ENCODE results near the gene SCN4B. TPM values are rescaled to one million over a fixed set of nuclear protein-coding genes. Genes with fewer than 3 reads are reported as not detected.

SCN4B gene
- total and polyA plus RNA-seq, 7 experiments from 2014 or later: 0.19 TPM; not detected in 6

DNA sequence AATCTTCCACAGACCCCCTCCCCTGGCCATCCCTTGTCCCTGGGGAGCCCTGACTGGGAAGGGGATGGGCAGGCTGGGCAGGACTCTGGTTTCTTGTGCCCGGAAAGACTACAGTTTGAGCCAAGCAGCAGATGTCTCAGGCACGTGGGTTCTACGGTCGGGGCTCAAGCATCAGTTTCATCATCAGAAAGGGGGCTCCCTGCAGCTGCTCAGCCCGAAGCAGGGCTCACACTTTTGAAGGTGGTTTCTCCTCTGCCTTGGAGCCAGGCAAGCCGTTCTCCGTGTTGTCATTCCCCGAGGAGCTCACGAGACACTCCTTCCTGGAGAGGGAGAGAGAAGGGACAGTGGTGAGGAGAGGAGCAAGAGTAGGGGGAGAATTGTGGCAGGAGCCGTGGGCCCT lies 15.8 kb downstream of the SCN4B start:
- ChIA-PET POLR2A (no interaction called here), CTCF (no interaction called here)
- Histone ChIP-seq H3K27ac (ENCODE audit: low read depth, low read length) (no peak overlapping the region), H3K9me3 (ENCODE audit: control insufficient read depth in 2 of 3, low read length in 3 of 3) (no peaks in the 10 kb centered on the region), H3K36me3 (ENCODE audit: control insufficient read depth in 2 of 3, insufficient read depth in 3 of 3, low read length in 3 of 3) (no peaks in the 10 kb centered on the region), H3K4me3 (ENCODE audit: low read length) (no peak overlapping the region), H3K27me3 (ENCODE audit: control insufficient read depth in 2 of 2, insufficient read depth in 2 of 2, low read length in 2 of 2) (no peaks in the 10 kb centered on the region), H3K4me1 (ENCODE audit: control insufficient read depth in 2 of 2, insufficient read depth in 2 of 2, low read length in 2 of 2) (no peaks in the 10 kb centered on the region)
- DNase-seq (no peak), ATAC-seq (no peak)
- H3K27ac Mint-ChIP-seq: no peak overlapping the region
- H3K9me3 Mint-ChIP-seq: no peaks in the 10 kb centered on the region
- H3K27me3 Mint-ChIP-seq: peaks cover 8 to 42% (median 26%) of the 10 kb centered on the region in 5 donors
- H3K4me1 Mint-ChIP-seq: no peaks in the 10 kb centered on the region
- intact Hi-C loops (cut with micrococcal nuclease): no loop called here
- no peak overlapping the region for H3K4me3 Mint-ChIP-seq
- no peaks in the 10 kb centered on the region for H3K36me3 Mint-ChIP-seq

DNA sequence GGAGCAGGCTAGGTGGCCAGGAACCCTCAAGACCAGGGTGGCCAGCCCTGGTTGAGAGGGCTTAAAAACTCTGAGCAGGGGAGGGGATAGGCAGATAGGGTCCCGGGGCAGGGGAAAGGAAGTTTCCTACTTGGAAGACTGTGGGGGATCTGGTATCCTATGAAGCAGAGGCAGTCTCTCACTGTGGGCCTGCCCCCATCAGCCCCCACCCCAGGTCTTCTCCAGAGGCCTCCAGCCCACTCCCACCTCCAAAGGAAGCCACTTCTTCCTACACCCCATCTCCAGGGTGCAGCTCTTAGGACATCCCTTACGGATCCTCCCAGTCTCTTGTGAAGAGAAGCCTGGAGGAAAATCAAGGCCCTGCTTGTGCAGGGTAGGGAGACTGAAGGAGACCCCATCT lies 16.3 kb downstream of the SCN4B start:
- Mint-ChIP-seq H3K27me3 (peaks cover 6 to 38% (median 22%) of the 10 kb centered on the region in 5 donors), H3K4me1 (no peaks in the 10 kb centered on the region)

DNA sequence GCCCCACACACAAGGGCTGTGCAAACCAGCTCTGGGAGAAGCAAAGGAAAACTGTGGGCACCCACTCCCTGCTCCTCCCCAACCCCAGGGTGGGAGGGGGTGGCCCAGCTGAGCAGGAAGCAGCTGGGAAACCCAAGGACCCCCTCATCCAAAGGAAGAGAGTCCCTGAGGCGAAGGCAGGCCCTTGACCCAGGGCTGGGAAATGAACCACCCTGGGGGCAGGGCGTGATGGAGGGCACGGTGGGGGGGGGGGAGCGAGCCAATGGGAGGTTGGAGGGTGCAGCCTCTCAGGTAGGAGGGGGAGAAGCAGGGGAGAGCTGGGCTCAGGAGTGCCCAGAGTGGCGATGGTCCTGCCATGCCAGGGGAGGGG lies 16.8 kb downstream of the SCN4B start:
- no peaks in the 10 kb centered on the region for H3K27me3 ChIP-seq (ENCODE audit: control insufficient read depth in 2 of 2, insufficient read depth in 2 of 2, low read length in 2 of 2)
- no peak overlapping the region for H3K27ac ChIP-seq (ENCODE audit: low read depth, low read length)
- no peak overlapping the region for H3K27ac Mint-ChIP-seq
- ChIA-PET CTCF (no interaction called here), POLR2A (no interaction called here)
- no peaks in the 10 kb centered on the region for H3K4me1 ChIP-seq (ENCODE audit: control insufficient read depth in 2 of 2, insufficient read depth in 2 of 2, low read length in 2 of 2)
- intact Hi-C loops (cut with micrococcal nuclease): no loop called here
- ATAC-seq: no peak
- no peak for DNase-seq
- no peaks in the 10 kb centered on the region for H3K36me3 ChIP-seq (ENCODE audit: control insufficient read depth in 2 of 3, insufficient read depth in 3 of 3, low read length in 3 of 3)
- H3K27me3 Mint-ChIP-seq: peaks cover 3 to 37% (median 20%) of the 10 kb centered on the region in 5 donors
- no peak overlapping the region for H3K4me3 ChIP-seq (ENCODE audit: low read length)
- H3K36me3 Mint-ChIP-seq: no peaks in the 10 kb centered on the region
- H3K4me1 Mint-ChIP-seq: no peaks in the 10 kb centered on the region
- no peak overlapping the region for H3K4me3 Mint-ChIP-seq
- no peaks in the 10 kb centered on the region for H3K9me3 Mint-ChIP-seq
- H3K9me3 ChIP-seq (ENCODE audit: control insufficient read depth in 2 of 3, low read length in 3 of 3): no peaks in the 10 kb centered on the region

More for the DNA sequence above, 16.3 kb downstream of the SCN4B start:
- DNase-seq (no peak), ATAC-seq (no peak)
- no peak overlapping the region for H3K4me3 Mint-ChIP-seq
- H3K4me3 ChIP-seq (ENCODE audit: low read length): no peak overlapping the region
- no peaks in the 10 kb centered on the region for H3K9me3 ChIP-seq (ENCODE audit: control insufficient read depth in 2 of 3, low read length in 3 of 3)
- H3K36me3 ChIP-seq (ENCODE audit: control insufficient read depth in 2 of 3, insufficient read depth in 3 of 3, low read length in 3 of 3): no peaks in the 10 kb centered on the region
- ChIA-PET CTCF (no interaction called here), POLR2A (no interaction called here)
- H3K4me1 ChIP-seq (ENCODE audit: control insufficient read depth in 2 of 2, insufficient read depth in 2 of 2, low read length in 2 of 2): no peaks in the 10 kb centered on the region
- no peaks in the 10 kb centered on the region for H3K27me3 ChIP-seq (ENCODE audit: control insufficient read depth in 2 of 2, insufficient read depth in 2 of 2, low read length in 2 of 2)
- H3K9me3 Mint-ChIP-seq: no peaks in the 10 kb centered on the region
- intact Hi-C loops (cut with micrococcal nuclease): no loop called here
- H3K36me3 Mint-ChIP-seq: no peaks in the 10 kb centered on the region
- no peak overlapping the region for H3K27ac Mint-ChIP-seq
- no peak overlapping the region for H3K27ac ChIP-seq (ENCODE audit: low read depth, low read length)

GRCh38 chr11:118135051-118135795 lies 17.4 kb downstream of the SCN4B start:
- Histone ChIP-seq H3K27me3 (ENCODE audit: control insufficient read depth in 2 of 2, insufficient read depth in 2 of 2, low read length in 2 of 2) (no peaks in the 10 kb centered on the region), H3K4me1 (ENCODE audit: control insufficient read depth in 2 of 2, insufficient read depth in 2 of 2, low read length in 2 of 2) (no peaks in the 10 kb centered on the region), H3K9me3 (ENCODE audit: control insufficient read depth in 2 of 3, low read length in 3 of 3) (no peaks in the 10 kb centered on the region), H3K36me3 (ENCODE audit: control insufficient read depth in 2 of 3, insufficient read depth in 3 of 3, low read length in 3 of 3) (no peaks in the 10 kb centered on the region), H3K27ac (ENCODE audit: low read depth, low read length) (no peak overlapping the region), H3K4me3 (ENCODE audit: low read length) (no peak overlapping the region)
- Mint-ChIP-seq H3K27ac (peak overlapping the region in 1 of 9 donors; percentile 2), H3K9me3 (no peaks in the 10 kb centered on the region), H3K4me1 (no peaks in the 10 kb centered on the region), H3K36me3 (no peaks in the 10 kb centered on the region), H3K4me3 (no peak overlapping the region), H3K27me3 (peaks cover 0 to 35% (median 15%) of the 10 kb centered on the region in 5 donors)
- POLR2A ChIA-PET: no interaction called here
- ATAC-seq (no peak), DNase-seq (no peak)
- CTCF ChIA-PET: no interaction called here
- intact Hi-C loops (cut with micrococcal nuclease): no loop called here

- peaks cover 0 to 36% (median 12%) of the 10 kb centered on the region in 5 donors for H3K27me3 Mint-ChIP-seq
- Histone ChIP-seq H3K27ac (ENCODE audit: low read depth, low read length) (no peak overlapping the region), H3K4me1 (ENCODE audit: control insufficient read depth in 2 of 2, insufficient read depth in 2 of 2, low read length in 2 of 2) (no peaks in the 10 kb centered on the region), H3K9me3 (ENCODE audit: control insufficient read depth in 2 of 3, low read length in 3 of 3) (no peaks in the 10 kb centered on the region), H3K36me3 (ENCODE audit: control insufficient read depth in 2 of 3, insufficient read depth in 3 of 3, low read length in 3 of 3) (no peaks in the 10 kb centered on the region), H3K4me3 (ENCODE audit: low read length) (no peak overlapping the region), H3K27me3 (ENCODE audit: control insufficient read depth in 2 of 2, insufficient read depth in 2 of 2, low read length in 2 of 2) (no peaks in the 10 kb centered on the region)
- ChIA-PET POLR2A (no interaction called here), CTCF (no interaction called here)
- H3K9me3 Mint-ChIP-seq: no peaks in the 10 kb centered on the region
- no peaks in the 10 kb centered on the region for H3K36me3 Mint-ChIP-seq
- no peak overlapping the region for H3K27ac Mint-ChIP-seq
- ATAC-seq (no peak), DNase-seq (no peak)
- H3K4me1 Mint-ChIP-seq: no peaks in the 10 kb centered on the region
- H3K4me3 Mint-ChIP-seq: no peak overlapping the region
- intact Hi-C loops (cut with micrococcal nuclease): no loop called here
Observed at GRCh38 chr11:118133816-118134215, 18.8 kb downstream of the SCN4B start.

DNA sequence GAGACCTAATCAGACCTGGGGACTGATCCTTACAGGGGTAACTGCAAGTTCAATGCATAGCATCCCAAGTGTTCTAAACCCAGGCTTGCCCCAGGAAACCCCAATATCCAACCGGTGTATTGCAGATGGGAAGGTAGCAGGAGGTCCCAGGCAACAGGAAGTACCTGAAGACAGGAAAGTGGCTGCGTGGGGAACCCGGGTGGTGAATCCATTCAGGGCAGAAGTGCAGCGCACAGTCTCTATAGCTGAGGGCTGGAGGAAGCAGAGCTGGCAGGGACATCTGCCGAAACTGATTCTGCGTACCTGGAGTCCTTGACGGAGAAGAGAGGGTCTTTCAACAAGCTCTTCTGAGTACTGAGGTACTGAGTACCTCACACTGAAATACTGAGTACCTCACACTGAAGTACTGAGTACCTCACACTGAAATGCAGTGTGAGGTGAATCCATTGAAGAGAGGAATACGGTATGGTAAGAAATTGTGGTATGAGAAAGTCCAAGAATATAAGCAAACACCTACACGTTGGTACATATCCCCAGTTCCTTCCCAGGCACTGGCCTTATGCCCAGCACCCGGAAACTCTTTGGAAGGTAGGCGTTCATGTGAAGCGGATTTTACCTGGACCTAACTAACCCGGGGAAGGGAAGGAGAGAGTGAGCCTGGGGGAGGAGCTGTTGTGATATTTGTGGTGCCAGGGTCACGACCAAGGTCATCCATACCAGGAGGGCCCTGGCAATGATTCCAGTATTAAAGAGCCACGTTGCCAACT lies 20.1 kb downstream of the SCN4B start:
- no peak for ATAC-seq
- intact Hi-C loops (cut with micrococcal nuclease): no loop called here
- Mint-ChIP-seq H3K4me3 (no peak overlapping the region), H3K27me3 (peaks cover 0 to 39% (median 12%) of the 10 kb centered on the region in 5 donors), H3K36me3 (no peaks in the 10 kb centered on the region), H3K9me3 (no peaks in the 10 kb centered on the region), H3K27ac (no peak overlapping the region), H3K4me1 (peaks cover 0 to 1% (median 0%) of the 10 kb centered on the region in 7 donors)
- no peak for DNase-seq
- no peaks in the 10 kb centered on the region for H3K27me3 ChIP-seq (ENCODE audit: control insufficient read depth in 2 of 2, insufficient read depth in 2 of 2, low read length in 2 of 2)
- ChIA-PET POLR2A (no interaction called here), CTCF (interaction anchor here (0.9 kb wide), 1 partner anchor 12 kb away, joined by 4 read pairs; no protein-coding TSS in a partner anchor)
- no peaks in the 10 kb centered on the region for H3K4me1 ChIP-seq (ENCODE audit: control insufficient read depth in 2 of 2, insufficient read depth in 2 of 2, low read length in 2 of 2)
- no peak overlapping the region for H3K4me3 ChIP-seq (ENCODE audit: low read length)
- no peak overlapping the region for H3K27ac ChIP-seq (ENCODE audit: low read depth, low read length)
- no peaks in the 10 kb centered on the region for H3K9me3 ChIP-seq (ENCODE audit: control insufficient read depth in 2 of 3, low read length in 3 of 3)
- H3K36me3 ChIP-seq (ENCODE audit: control insufficient read depth in 2 of 3, insufficient read depth in 3 of 3, low read length in 3 of 3): no peaks in the 10 kb centered on the region
